HepG2 (cell line): ENCODE results near the gene FRMD3. TPM values are rescaled to one million over a fixed set of nuclear protein-coding genes. Genes with fewer than 3 reads are reported as not detected.
A peak's percentile ranks its signal among the peaks of the same experiment; 100 is the strongest.

Experiments
- ATAC-seq: fragments of 200-7000 bp; cut with Tn5 transposase; 3 replicates; pipeline ENCODE4 v1.9.1; 2020; ENCODE audit warnings: mild to moderate bottlenecking, moderate library complexity
- BruUV-seq: library from RNA; stranded (reverse); fragments of 400-500 nt; replicated peaks from 2 replicates; lab custom pipeline; 2021; lab: Mats Ljungman, UMichigan
- CTCF ChIA-PET: fragments of 300-600 bp; formaldehyde crosslinking; extraction: SDS; loops from one replicate; lab custom pipeline; 2021; ENCODE audit warnings: low total read pairs, inconsistent platforms, low intra/inter-chr PET ratio; lab: Yijun Ruan, JAX
- POLR2A ChIA-PET: fragments of 350-600 bp; sonication (Branson Sonifier 250); formaldehyde crosslinking; loops from one replicate; lab custom pipeline; 2020; ENCODE audit warnings: antibody characterized with exemption, inconsistent platforms; lab: Yijun Ruan, JAX
- DNase-seq: peaks from one replicate; pipeline ENCODE4 v3.0.0-alpha.2; 2015; ENCODE audit warnings: low spot score
- FAIRE-seq: peaks from 3 replicates; lab custom pipeline; 2011; peaks lifted over from hg19 to GRCh38; lab: Jason Lieb, UNC
- H2AFZ ChIP-seq: one replicate; pipeline ENCODE4 v1.6.1; 2011; ENCODE audit warnings: low read length, inconsistent platforms
- H3K27ac ChIP-seq: fragments of 300-600 bp; 3 replicates; pipeline ENCODE4 v1.8.0; 2011; ENCODE audit warnings: mixed run types, mild to moderate bottlenecking, mixed read lengths, low read length, inconsistent platforms; ENCODE audit not compliant: insufficient read depth; ENCODE audit errors: extremely low read length
- H3K27me3 ChIP-seq, 2 experiments: fragments of 200-600 bp in 1 of 2; 2 replicates in 1 of 2; 3 replicates in 1 of 2; pipeline versions ENCODE4 v1.6.0 to v1.8.0; 2011; ENCODE audit warnings: low read length in 2 of 2, mild to moderate bottlenecking in 2 of 2, moderate library complexity in 2 of 2, inconsistent platforms in 1 of 2; ENCODE audit not compliant: insufficient read depth in 2 of 2, control insufficient read depth in 1 of 2
- H3K36me3 ChIP-seq, 2 experiments: fragments of 200-600 bp in 1 of 2; replicated peaks in 1 of 2; 2 replicates in 1 of 2; 3 replicates in 1 of 2; pipeline versions ENCODE4 v1.5.1 to v1.8.0; 2011; ENCODE audit warnings: low read length in 2 of 2, inconsistent platforms in 1 of 2; ENCODE audit not compliant: insufficient read depth in 2 of 2, control insufficient read depth in 1 of 2
- H3K4me1 ChIP-seq: 2 replicates; pipeline ENCODE4 v1.5.1; 2012; ENCODE audit warnings: low read length, inconsistent platforms; ENCODE audit not compliant: insufficient read depth
- H3K4me2 ChIP-seq: 2 replicates; pipeline ENCODE4 v1.6.0; 2011; ENCODE audit warnings: low read depth, low read length, inconsistent platforms
- H3K4me3 ChIP-seq, 3 experiments: fragments of 200-600 bp in 1 of 3; sonication (generic), shearing (Covaris generic) in 1 of 3; replicated peaks in 1 of 3; 2 replicates each; pipeline ENCODE4 v1.5.1; 2011 to 2016; ENCODE audit warnings: low read length in 3 of 3, inconsistent platforms in 2 of 3, low read depth in 2 of 3, mild to moderate bottlenecking in 2 of 3, control low read depth in 1 of 3, mixed read lengths in 1 of 3; ENCODE audit not compliant: insufficient read depth in 1 of 3
- H3K79me2 ChIP-seq: one replicate; pipeline ENCODE4 v1.6.1; 2011; ENCODE audit warnings: low read length, inconsistent platforms; ENCODE audit not compliant: insufficient read depth
- H3K9ac ChIP-seq: 2 replicates; pipeline ENCODE4 v1.6.0; 2011; ENCODE audit warnings: mild to moderate bottlenecking, low read depth, low read length, inconsistent platforms; ENCODE audit not compliant: insufficient read depth
- H3K9me3 ChIP-seq: 2 replicates; pipeline ENCODE4 v1.5.1; 2012; ENCODE audit warnings: mild to moderate bottlenecking, low read length
- H4K20me1 ChIP-seq: 2 replicates; pipeline ENCODE4 v1.6.0; 2011; ENCODE audit warnings: inconsistent platforms, mild to moderate bottlenecking, low read length, moderate library complexity; ENCODE audit not compliant: insufficient read depth
- FIP1L1 ChIP-seq: fragments of 200-400 bp; formaldehyde crosslinking; IDR thresholded peaks from 2 replicates; pipeline ENCODE4 v1.6.1; 2018; ENCODE audit warnings: low read depth, mild to moderate bottlenecking, low read length, moderate library complexity, borderline replicate concordance; ENCODE audit not compliant: insufficient read depth
- GATA4 ChIP-seq: sonication (generic); IDR thresholded peaks from 2 replicates; pipeline ENCODE4 v1.6.1; 2016; ENCODE audit warnings: antibody characterized with exemption, low read depth, borderline replicate concordance
- MAFK ChIP-seq, 2 experiments: IDR thresholded peaks in 1 of 2; conservative IDR thresholded peaks in 1 of 2; 2 replicates each; pipeline ENCODE4 v1.6.1; 2011; ENCODE audit warnings: improper control_type of control experiment in 2 of 2, low read length in 2 of 2
- NFIB ChIP-seq: sonication (generic); formaldehyde crosslinking; IDR thresholded peaks from 2 replicates; pipeline ENCODE4 v1.9.0; 2021; ENCODE audit warnings: missing genetic modification reagents, mild to moderate bottlenecking, borderline replicate concordance
- PITX1 ChIP-seq: sonication (generic); formaldehyde crosslinking; IDR thresholded peaks from 2 replicates; pipeline ENCODE4 v1.5.1; 2020; ENCODE audit warnings: mild to moderate bottlenecking, missing genetic modification reagents
- POLR2G ChIP-seq: fragments of 200-400 bp; formaldehyde crosslinking; IDR thresholded peaks from 2 replicates; pipeline ENCODE4 v1.6.1; 2018; ENCODE audit warnings: mild to moderate bottlenecking, low read depth, low read length, moderate library complexity
- TEAD2 ChIP-seq: sonication (generic); formaldehyde crosslinking; IDR thresholded peaks from 2 replicates; pipeline ENCODE4 v1.9.0; 2021; ENCODE audit warnings: missing genetic modification reagents
- THAP11 ChIP-seq: IDR thresholded peaks from 2 replicates; pipeline ENCODE4 v1.6.1; 2016; ENCODE audit warnings: missing biosample characterization, missing genetic modification reagents
- ZBTB39 ChIP-seq: sonication (generic); formaldehyde crosslinking; IDR thresholded peaks from 2 replicates; pipeline ENCODE4 v1.5.0; 2020; ENCODE audit warnings: missing genetic modification reagents
- ZNF260 ChIP-seq: sonication (generic); formaldehyde crosslinking; IDR thresholded peaks from 2 replicates; pipeline ENCODE4 v1.4.0; 2020; ENCODE audit warnings: missing genetic modification reagents, low read depth, mild to moderate bottlenecking, borderline replicate concordance
- ZNF616 ChIP-seq: sonication (generic); formaldehyde crosslinking; IDR thresholded peaks from 2 replicates; pipeline ENCODE4 v1.5.0; 2020; ENCODE audit warnings: low read depth, mild to moderate bottlenecking, missing genetic modification reagents
- WGBS: methylation state at CpG from one replicate; pipeline ENCODE4 v1.1.6; 2017; ENCODE audit warnings: low lambda C conversion rate; 5-methylcytosine and 5-hydroxymethylcytosine counted together
- in situ Hi-C: cut with HindIII; loops from 2 replicates; pipeline ENCODE4 v1.10.0; 2017; ENCODE audit warnings: low pct_unique_long_range_greater_than_20kb; ENCODE audit not compliant: extremely low pct_ligation_motif_present
- intact Hi-C: fragments of 100-400 bp; cut with micrococcal nuclease; formaldehyde crosslinking; loops from one replicate; pipeline ENCODE4 v1.10.0; 2022; ENCODE audit not compliant: unreplicated experiment
- polyA plus RNA-seq, 8 experiments: library from polyadenylated mRNA; depleted of rRNA in 3 of 8; stranded (reverse) in 7 of 8; unstranded in 1 of 8; fragments of >200 nt; fragmentation: Illumina TruSeq in 4 of 8; extraction: Trizol in 4 of 8; gene quantifications; 2 replicates each; pipeline versions ENCODE4 v1.2.1 to v1.2.3, GENCODE V29; 2011 to 2016; ENCODE audit warnings: low read depth in 4 of 8, missing spikeins in 1 of 8, mixed read lengths in 1 of 8; ENCODE audit not compliant: insufficient read depth in 1 of 8
- total RNA-seq, 5 experiments: library from RNA; depleted of rRNA; stranded (reverse); fragments of >200 nt; fragmentation: Illumina TruSeq; extraction: Trizol; gene quantifications; 2 replicates each; pipeline ENCODE4 v1.2.3, GENCODE V29; 2016; ENCODE audit warnings: low read depth in 1 of 5
- TF ChIP-seq, protein P1 (sequence below): sonication (generic); formaldehyde crosslinking; IDR thresholded peaks from 2 replicates; pipeline ENCODE4 v1.4.0; 2020; ENCODE audit warnings: missing genetic modification reagents
- TF ChIP-seq, protein P2 (sequence below): sonication (generic); formaldehyde crosslinking; IDR thresholded peaks from 2 replicates; pipeline ENCODE4 v1.5.1; 2020; ENCODE audit warnings: mild to moderate bottlenecking, missing genetic modification reagents

FRMD3 gene
- total and polyA plus RNA-seq, 2 of the 13 experiments (the other 11 are each of a cell fraction or from before 2014, with no cell fraction given), result 3.2 to 7.7 TPM

DNA sequence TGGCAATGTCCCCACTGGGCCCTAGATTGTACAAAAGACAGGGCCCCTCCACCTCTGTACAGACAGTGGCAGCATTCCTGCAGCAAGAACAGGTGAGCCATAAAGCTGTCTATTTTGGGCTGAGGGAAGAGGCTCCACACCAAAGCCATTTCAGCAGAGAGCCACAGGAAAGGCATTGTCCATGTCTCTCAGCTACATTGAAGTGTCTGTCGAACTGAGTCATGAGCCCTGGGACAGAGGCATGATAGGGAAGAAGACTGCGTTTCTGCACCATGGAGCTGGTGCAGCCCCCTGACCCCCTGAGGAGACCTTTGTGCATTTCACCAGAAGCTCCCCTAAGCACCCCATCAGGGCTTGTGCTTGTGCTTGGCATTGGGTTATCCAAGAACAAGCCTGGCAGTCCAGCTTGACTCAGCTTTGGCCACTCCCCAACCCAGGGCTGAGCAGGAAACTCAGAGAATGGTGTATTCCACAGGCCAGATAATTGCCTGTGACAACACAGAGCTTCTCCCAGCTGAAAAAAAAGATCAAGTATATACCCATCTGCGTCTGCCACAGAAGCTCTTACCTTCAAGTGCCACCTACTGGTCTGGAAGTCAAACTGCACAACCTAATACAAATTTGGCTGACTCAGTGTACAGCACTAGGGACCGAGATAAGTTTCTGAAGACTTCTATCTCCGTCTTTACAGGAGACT lies 5.9 kb upstream of the FRMD3 start (continued):
- TF ChIP-seq TEAD2 (CRISPR knock-in tag) (no peak), PITX1 (CRISPR knock-in tag) (no peak), MAFK (conservative IDR thresholded peaks at IDR 0.05 in 1 of 2, IDR thresholded peaks at IDR 0.05 in 1 of 2; ENCODE audit: low read length in 2 of 2) (peak; percentile 63 to 68; a peak in 3 of 4 replicates), THAP11 (CRISPR knock-in tag) (0 out of 2 replicates have a peak, but pooled peaks have one; percentile 30), GATA4 (no peak), FIP1L1 (no peak), NFIB (CRISPR knock-in tag) (no peak)
- TF ChIP-seq, protein P1, sequence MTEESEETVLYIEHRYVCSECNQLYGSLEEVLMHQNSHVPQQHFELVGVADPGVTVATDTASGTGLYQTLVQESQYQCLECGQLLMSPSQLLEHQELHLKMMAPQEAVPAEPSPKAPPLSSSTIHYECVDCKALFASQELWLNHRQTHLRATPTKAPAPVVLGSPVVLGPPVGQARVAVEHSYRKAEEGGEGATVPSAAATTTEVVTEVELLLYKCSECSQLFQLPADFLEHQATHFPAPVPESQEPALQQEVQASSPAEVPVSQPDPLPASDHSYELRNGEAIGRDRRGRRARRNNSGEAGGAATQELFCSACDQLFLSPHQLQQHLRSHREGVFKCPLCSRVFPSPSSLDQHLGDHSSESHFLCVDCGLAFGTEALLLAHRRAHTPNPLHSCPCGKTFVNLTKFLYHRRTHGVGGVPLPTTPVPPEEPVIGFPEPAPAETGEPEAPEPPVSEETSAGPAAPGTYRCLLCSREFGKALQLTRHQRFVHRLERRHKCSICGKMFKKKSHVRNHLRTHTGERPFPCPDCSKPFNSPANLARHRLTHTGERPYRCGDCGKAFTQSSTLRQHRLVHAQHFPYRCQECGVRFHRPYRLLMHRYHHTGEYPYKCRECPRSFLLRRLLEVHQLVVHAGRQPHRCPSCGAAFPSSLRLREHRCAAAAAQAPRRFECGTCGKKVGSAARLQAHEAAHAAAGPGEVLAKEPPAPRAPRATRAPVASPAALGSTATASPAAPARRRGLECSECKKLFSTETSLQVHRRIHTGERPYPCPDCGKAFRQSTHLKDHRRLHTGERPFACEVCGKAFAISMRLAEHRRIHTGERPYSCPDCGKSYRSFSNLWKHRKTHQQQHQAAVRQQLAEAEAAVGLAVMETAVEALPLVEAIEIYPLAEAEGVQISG (CRISPR knock-in tag), result peak; percentile 91

DNA sequence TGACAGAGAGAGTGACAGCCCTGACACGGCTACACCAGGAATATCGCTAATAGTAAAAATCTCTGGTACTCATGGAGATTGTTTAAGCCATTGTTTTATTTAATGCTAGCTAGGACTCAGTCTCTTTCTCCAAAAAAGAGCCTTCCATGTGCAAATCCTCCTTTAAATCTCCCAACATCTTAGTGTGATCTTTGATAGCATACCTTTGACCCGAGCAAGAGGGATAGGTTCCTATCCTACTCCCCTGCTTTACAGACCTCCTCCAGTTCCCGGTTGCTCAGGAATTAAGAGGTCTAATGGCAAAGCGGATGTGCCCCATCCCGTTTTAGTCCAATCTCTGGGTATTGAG lies 663 bp upstream of the FRMD3 start:
- peaks cover 25% of the 10 kb centered on the region for H3K79me2 ChIP-seq
- no peaks in the 10 kb centered on the region; a peak in 1 of 5 replicates for H3K27me3 ChIP-seq
- BruUV-seq, result no TSS peak
- DNase-seq (no peak), ATAC-seq (no peak), FAIRE-seq (peak; percentile 46)
- H3K4me1 ChIP-seq, result peaks cover 38% of the 10 kb centered on the region
- CTCF ChIA-PET, result interaction anchor here (0.8 to 2.1 kb wide), 4 partner anchors 12 to 319 kb away, joined by 3 to 13 read pairs (median 6); no protein-coding TSS in a partner anchor
- no peaks in the 10 kb centered on the region for H3K36me3 ChIP-seq
- WGBS, result 21% methylated on average over 4 of the region's 6 CpGs
- POLR2A ChIA-PET, result interaction anchor here (1.1 kb wide), 1 partner anchor 319 kb away, joined by 5 read pairs; no protein-coding TSS in a partner anchor
- H3K4me3 ChIP-seq, result peak overlapping the region; percentile 72 to 85 (median 77); a peak in 5 of 6 replicates
- H4K20me1 ChIP-seq, result no peaks in the 10 kb centered on the region
- peak overlapping the region; percentile 57 for H3K27ac ChIP-seq
- H2AFZ ChIP-seq, result no peak overlapping the region
- peak overlapping the region; percentile 69 for H3K9ac ChIP-seq
- in situ Hi-C loops (loop anchor here (5.0 kb wide), 2 partner anchors 202 to 322 kb away; no protein-coding TSS in a partner anchor), intact Hi-C loops (loop anchor here (1.0 to 5.0 kb wide), 4 partner anchors 12 to 152 kb away; no protein-coding TSS in a partner anchor)
- peak overlapping the region; percentile 93 for H3K4me2 ChIP-seq
- H3K9me3 ChIP-seq, result no peaks in the 10 kb centered on the region
- 0 out of 2 replicates have a peak, but pooled peaks have one; percentile 2 for TF ChIP-seq ZBTB39
- TF ChIP-seq, protein P2, sequence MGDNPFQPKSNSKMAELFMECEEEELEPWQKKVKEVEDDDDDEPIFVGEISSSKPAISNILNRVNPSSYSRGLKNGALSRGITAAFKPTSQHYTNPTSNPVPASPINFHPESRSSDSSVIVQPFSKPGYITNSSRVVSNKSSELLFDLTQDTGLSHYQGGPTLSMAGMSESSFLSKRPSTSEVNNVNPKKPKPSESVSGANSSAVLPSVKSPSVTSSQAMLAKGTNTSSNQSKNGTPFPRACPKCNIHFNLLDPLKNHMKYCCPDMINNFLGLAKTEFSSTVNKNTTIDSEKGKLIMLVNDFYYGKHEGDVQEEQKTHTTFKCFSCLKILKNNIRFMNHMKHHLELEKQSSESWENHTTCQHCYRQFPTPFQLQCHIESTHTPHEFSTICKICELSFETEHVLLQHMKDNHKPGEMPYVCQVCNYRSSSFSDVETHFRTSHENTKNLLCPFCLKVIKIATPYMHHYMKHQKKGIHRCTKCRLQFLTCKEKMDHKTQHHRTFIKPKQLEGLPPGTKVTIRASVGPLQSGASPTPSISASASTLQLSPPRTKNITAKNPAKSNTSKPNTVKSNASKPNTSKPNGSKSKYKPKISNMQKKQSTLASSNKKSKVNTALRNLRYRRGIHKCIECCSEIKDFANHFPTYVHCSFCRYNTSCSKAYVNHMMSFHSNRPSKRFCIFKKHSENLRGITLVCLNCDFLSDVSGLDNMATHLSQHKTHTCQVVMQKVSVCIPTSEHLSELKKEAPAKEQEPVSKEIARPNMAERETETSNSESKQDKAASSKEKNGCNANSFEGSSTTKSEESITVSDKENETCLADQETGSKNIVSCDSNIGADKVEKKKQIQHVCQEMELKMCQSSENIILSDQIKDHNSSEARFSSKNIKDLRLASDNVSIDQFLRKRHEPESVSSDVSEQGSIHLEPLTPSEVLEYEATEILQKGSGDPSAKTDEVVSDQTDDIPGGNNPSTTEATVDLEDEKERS, result 0 out of 2 replicates have a peak, but pooled peaks have one; percentile 15
- peak; percentile 6; the same call in 1 of the 2 replicates for TF ChIP-seq ZNF616 (CRISPR knock-in tag)
- TF ChIP-seq POLR2G, result no peak
- TF ChIP-seq ZNF260 (CRISPR knock-in tag), result no peak
